A673 (cell line): Measurements from ENCODE around the gene CCDC191. TPM values are rescaled to one million over a fixed set of nuclear protein-coding genes. Genes with fewer than 3 reads are reported as not detected.

Experiments
- BruUV-seq: library from RNA; stranded (reverse); fragments of 400-500 nt; replicated peaks from 2 replicates; lab custom pipeline; 2021; lab: Mats Ljungman, UMichigan
- CTCF ChIA-PET: fragments of 300-600 bp; sonication (Branson Sonifier 250); formaldehyde crosslinking; loops from one replicate; lab custom pipeline; 2022; ENCODE audit warnings: antibody characterized with exemption; lab: Charles Lee
- POLR2A ChIA-PET: fragments of 300-600 bp; sonication (Branson Sonifier 250); formaldehyde crosslinking; loops from one replicate; lab custom pipeline; 2022; ENCODE audit warnings: antibody characterized with exemption; ENCODE audit not compliant: low non-redundant PET; lab: Charles Lee
- DNase-seq: peaks from one replicate; pipeline ENCODE4 v3.0.0-alpha.2; 2015; ENCODE audit warnings: low spot score
- H3K27ac ChIP-seq: fragments of 200-600 bp; sonication (generic); 2 replicates; pipeline ENCODE4 v1.5.1; 2016; ENCODE audit warnings: mixed run types, low read depth, mild to moderate bottlenecking, mixed read lengths, antibody characterized with exemption, low read length; ENCODE audit not compliant: poor library complexity, severe bottlenecking
- H3K27me3 ChIP-seq: fragments of 200-600 bp; sonication (generic); replicated peaks from 2 replicates; pipeline ENCODE4 v1.6.1; 2017; ENCODE audit warnings: mixed run types, low read depth, mild to moderate bottlenecking, mixed read lengths, antibody characterized with exemption, low read length; ENCODE audit not compliant: insufficient read depth, poor library complexity
- H3K36me3 ChIP-seq: fragments of 200-600 bp; sonication (generic); 2 replicates; pipeline ENCODE4 v1.6.1; 2016; ENCODE audit warnings: mixed run types, mild to moderate bottlenecking, mixed read lengths, antibody characterized with exemption, low read length; ENCODE audit not compliant: insufficient read depth, poor library complexity, severe bottlenecking
- H3K4me1 ChIP-seq: fragments of 200-600 bp; sonication (generic); 2 replicates; pipeline ENCODE4 v1.6.1; 2017; ENCODE audit warnings: mixed run types, mild to moderate bottlenecking, mixed read lengths, antibody characterized with exemption, low read length; ENCODE audit not compliant: insufficient read depth, poor library complexity, severe bottlenecking
- H3K4me3 ChIP-seq: fragments of 200-600 bp; sonication (generic); 2 replicates; pipeline ENCODE4 v1.5.1; 2016; ENCODE audit warnings: low read depth, mixed run types, mild to moderate bottlenecking, mixed read lengths, low read length; ENCODE audit not compliant: poor library complexity, severe bottlenecking
- H3K9me3 ChIP-seq: fragments of 200-600 bp; sonication (generic); 2 replicates; pipeline ENCODE4 v1.6.1; 2016; ENCODE audit warnings: mixed run types, low read depth, mild to moderate bottlenecking, mixed read lengths, antibody characterized with exemption, low read length; ENCODE audit not compliant: poor library complexity, severe bottlenecking
- CTCF ChIP-seq: fragments of 300-800, 200-600 bp; sonication (generic); conservative IDR thresholded peaks from 2 replicates; pipeline ENCODE4 v1.5.1; 2017; ENCODE audit warnings: low read depth, mild to moderate bottlenecking, antibody characterized with exemption, low read length, moderate library complexity, mixed read lengths
- EZH2 ChIP-seq: fragments of 200-600 bp; sonication (generic); IDR thresholded peaks from 2 replicates; pipeline ENCODE4 v1.6.1; 2017; ENCODE audit warnings: borderline replicate concordance, low read depth, mild to moderate bottlenecking, mixed read lengths, antibody characterized with exemption, low read length; ENCODE audit not compliant: poor library complexity, severe bottlenecking
- intact Hi-C: fragments of 100-400 bp; cut with micrococcal nuclease; formaldehyde crosslinking; loops from one replicate; pipeline ENCODE4 v1.10.0; 2022; ENCODE audit not compliant: unreplicated experiment
- total RNA-seq: library from RNA; stranded (reverse); gene quantifications from 2 replicates; pipeline ENCODE4 v1.2.3, GENCODE V29; 2021

CCDC191 gene
- total RNA-seq, 1 experiment from 2014 or later: 1.1 TPM

- Histone ChIP-seq H3K27ac (no peak overlapping the region), H3K27me3 (no peaks in the 10 kb centered on the region), H3K4me3 (no peak overlapping the region), H3K9me3 (peaks cover 3% of the 10 kb centered on the region), H3K4me1 (no peaks in the 10 kb centered on the region), H3K36me3 (no peaks in the 10 kb centered on the region)
- DNase-seq: no peak
- ChIA-PET POLR2A (no interaction called here), CTCF (no interaction called here)
- BruUV-seq: no TSS peak
- intact Hi-C loops: no loop called here
- no peak for TF ChIP-seq EZH2
- no peak for TF ChIP-seq CTCF
Observed at GRCh38 chr3:114005481-114005880, 50.8 kb downstream of the CCDC191 start.

- intact Hi-C loops: no loop called here
- no TSS peak for BruUV-seq
- CTCF ChIA-PET: no interaction called here
- no peaks in the 10 kb centered on the region for H3K9me3 ChIP-seq
- POLR2A ChIA-PET: no interaction called here
- no peak for DNase-seq
- no peak overlapping the region for H3K4me3 ChIP-seq
- H3K27ac ChIP-seq: no peak overlapping the region
- TF ChIP-seq EZH2: no peak
- no peak for TF ChIP-seq CTCF
- H3K27me3 ChIP-seq: no peaks in the 10 kb centered on the region
- no peaks in the 10 kb centered on the region for H3K4me1 ChIP-seq
- H3K36me3 ChIP-seq: no peaks in the 10 kb centered on the region
Observed at GRCh38 chr3:113985541-113985940, 70.8 kb downstream of the CCDC191 start.

GRCh38 chr3:113983544-113983943 lies 72.8 kb downstream of the CCDC191 start:
- TF ChIP-seq EZH2: no peak
- TF ChIP-seq CTCF: no peak
- no peaks in the 10 kb centered on the region for H3K27me3 ChIP-seq
- BruUV-seq: no TSS peak
- H3K4me3 ChIP-seq: no peak overlapping the region
- POLR2A ChIA-PET: no interaction called here
- intact Hi-C loops: no loop called here
- H3K36me3 ChIP-seq: no peaks in the 10 kb centered on the region
- CTCF ChIA-PET: no interaction called here
- H3K9me3 ChIP-seq: no peaks in the 10 kb centered on the region
- no peak for DNase-seq
- H3K27ac ChIP-seq: no peak overlapping the region
- H3K4me1 ChIP-seq: no peaks in the 10 kb centered on the region
